Measurements from ENCODE around the gene EPO.
"Not testable (repeated sequence)": the region's sequence is repeated elsewhere in the genome, so short reads cannot be mapped to it uniquely, and the experiment has no call there.

Gene EPO

DNA sequence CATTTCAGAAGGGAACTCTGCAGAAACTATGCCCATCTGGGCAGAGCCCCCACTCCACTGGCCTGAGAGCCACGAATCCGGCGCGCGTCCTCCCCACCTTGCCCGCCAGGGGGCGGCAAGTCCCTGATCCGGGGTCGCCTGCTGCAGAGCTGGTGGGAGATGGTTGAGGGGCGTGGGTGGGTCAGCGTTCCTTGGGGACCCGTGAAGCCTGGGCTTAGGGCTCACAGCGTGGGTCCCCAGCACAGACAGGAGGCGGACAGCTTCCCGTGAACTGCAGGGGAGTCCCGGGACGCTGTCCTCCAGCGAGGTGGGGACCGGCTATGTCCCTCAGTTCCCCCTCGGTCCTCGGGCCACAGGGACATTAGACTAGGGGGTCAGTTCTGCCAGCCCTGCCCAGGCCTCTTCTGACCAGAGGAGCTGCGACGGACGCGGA is 14.9 kb upstream of the EPO start:
- peak; percentile 76 for DNase-seq (ENCODE audit: low spot score)

DNA sequence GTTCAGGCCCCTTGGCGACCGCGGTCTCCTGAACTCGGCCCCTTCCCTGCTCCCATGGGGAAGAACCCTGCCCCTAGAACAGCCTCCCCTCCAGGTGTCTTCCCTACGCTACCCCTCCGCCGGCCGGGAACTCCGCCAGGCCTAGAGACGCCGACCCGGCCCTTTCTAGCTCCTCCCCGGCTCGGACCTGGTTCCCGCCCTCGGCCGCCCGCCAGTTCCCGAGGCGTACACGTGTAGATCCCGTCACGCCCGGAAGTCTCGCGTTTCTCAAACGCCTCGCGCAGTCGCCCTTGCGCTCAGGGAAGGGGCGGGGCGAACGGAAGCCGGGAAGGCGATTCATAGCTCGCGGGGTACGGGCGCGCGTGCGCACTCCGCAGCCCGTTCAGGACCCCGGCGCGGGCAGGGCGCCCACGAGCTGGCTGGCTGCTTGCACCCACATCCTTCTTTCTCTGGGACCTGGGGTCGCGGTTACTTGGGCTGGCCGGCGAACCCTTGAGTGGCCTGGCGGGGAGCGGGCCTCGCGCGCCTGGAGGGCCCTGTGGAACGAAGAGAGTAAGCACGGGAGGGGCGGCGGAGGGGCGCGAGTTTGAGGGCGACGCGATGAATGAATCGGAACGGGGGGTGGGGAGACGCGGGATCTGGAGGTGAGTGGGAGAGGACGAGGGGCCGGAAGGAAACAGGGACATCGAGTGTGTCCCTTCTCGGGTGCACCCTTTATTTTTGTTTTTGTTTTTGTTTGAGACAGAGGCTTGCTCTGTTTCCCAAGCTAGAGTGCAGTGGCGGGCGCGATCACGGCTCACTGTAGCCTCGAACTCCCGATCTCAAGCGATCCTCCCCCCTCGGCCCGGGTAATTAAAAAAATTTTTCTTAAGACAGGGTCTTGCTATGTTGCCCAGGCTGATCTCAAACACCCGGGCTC is 14.3 kb upstream of the EPO start, which contains the start of gene POP7:
Gene POP7, plus strand, starts transcription at position 369 of the 919 bp plus-strand sequence. CDS start 710 bp downstream, outside the sequence.
- DNase-seq (ENCODE audit: low spot score), result peak; percentile 99

DNA sequence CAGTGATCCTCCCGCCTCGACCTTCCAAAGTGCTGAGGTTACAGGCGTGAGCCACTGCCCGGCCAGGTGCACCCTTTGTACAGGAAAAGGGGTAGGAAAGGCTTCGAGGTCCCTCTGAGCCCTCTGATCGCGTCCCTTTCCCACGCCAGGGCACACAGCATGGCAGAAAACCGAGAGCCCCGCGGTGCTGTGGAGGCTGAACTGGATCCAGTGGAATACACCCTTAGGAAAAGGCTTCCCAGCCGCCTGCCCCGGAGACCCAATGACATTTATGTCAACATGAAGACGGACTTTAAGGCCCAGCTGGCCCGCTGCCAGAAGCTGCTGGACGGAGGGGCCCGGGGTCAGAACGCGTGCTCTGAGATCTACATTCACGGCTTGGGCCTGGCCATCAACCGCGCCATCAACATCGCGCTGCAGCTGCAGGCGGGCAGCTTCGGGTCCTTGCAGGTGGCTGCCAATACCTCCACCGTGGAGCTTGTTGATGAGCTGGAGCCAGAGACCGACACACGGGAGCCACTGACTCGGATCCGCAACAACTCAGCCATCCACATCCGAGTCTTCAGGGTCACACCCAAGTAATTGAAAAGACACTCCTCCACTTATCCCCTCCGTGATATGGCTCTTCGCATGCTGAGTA is 13.5 kb upstream of the EPO start:
- DNase-seq (ENCODE audit: low spot score), result no peak

DNA sequence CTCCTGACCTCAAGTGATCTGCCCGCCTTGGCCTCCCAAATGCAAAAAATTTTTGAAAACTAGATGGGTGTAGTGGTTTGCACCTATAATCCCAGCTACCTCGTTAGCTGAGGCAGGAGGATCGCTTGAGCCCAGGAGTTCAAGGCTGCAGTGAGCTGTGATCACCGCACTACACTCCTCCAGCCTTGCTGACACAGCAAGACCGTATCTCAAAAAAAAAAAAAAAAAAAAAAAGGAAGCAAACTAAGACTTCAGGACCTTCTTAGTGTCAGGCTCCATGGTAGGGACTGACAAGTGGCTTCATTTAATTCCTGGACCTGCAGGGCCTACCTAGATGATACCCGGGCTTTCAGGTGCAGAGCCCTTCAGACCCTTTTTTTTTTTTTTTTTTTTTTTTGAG is 11.9 kb upstream of the EPO start:
- no peak for DNase-seq (ENCODE audit: low spot score)

DNA sequence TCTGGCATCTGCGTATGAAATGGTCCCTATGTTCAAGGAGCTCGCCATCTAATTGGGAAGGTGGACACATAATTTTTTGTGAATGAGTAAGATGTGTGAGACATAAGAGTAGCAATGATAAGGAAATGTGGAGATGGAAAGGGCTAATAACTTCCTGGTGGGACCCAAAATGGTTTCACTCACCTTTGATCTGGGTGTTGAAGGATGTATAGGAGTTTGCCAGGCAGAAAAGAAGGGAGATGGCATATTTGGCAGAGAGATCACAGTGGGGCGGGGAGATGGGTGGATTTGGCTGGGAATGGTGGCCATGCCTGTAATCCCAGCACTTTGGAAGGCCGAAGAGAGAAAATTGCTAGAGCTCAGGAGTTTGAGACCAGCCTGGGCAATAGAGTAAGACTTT is 9.8 kb upstream of the EPO start:
- no peak for DNase-seq (ENCODE audit: low spot score)

DNA sequence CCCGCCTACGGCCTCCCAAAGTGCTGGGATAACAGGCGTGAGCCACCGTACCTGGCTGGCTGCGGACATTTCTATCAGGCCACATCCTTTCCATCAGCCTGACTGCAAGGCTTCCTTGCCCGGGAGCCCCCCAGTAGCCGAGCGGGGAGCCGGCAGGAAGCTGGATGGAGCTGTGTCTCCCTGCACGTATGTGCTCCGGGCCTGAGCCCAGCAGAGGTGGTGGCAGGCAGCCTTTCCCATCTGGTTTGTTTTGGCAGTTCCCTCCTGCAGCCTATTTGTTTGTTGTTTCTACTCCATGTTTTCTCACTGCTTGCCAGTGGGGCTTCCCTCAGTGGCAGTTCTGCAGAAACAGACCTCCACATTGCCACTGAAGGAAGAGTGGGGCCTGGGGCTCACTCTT is 8.9 kb upstream of the EPO start:
- no peak for DNase-seq (ENCODE audit: low spot score)

DNA sequence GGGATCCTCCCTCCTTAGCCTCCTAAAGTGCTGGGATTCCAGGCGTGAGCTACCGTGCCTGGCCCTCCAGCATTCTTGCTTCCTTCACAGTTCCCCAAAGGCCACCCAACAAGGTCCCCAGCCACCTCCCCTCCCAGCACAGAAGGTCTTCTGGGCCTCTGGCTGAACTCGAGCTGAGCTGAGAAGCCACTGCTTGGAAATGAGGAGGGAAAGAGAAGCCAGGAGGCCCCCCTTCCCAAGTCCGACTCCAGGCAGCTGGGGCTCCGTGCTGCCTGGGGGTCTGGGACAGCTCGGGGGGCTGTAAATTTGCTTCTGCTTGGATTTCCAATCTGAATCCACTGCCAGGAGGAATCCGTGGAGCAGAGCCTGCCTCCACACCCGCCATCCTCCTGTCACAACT is 5.5 kb upstream of the EPO start:
- no peak for DNase-seq (ENCODE audit: low spot score)

DNA sequence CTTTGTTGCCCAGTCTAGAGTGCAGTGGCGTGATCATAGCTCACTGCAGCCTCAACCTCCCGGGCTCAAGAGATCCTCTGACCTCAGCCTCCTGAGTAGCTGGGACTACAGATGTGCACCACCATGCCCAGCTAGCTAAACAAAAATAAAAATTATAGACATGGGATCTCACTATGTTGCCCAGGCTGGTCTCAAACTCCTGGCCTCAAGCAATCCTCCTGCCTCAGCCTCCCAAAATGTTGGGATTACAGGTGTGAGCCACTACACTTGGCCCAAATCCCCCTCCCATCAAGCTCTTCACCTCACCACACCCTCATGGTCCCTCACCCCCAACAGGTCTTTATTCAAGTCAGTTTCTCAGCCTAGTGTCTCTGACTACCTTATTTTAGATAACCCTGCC is 3.2 kb upstream of the EPO start:
- DNase-seq (ENCODE audit: low spot score), result not testable (repeated sequence)

DNA sequence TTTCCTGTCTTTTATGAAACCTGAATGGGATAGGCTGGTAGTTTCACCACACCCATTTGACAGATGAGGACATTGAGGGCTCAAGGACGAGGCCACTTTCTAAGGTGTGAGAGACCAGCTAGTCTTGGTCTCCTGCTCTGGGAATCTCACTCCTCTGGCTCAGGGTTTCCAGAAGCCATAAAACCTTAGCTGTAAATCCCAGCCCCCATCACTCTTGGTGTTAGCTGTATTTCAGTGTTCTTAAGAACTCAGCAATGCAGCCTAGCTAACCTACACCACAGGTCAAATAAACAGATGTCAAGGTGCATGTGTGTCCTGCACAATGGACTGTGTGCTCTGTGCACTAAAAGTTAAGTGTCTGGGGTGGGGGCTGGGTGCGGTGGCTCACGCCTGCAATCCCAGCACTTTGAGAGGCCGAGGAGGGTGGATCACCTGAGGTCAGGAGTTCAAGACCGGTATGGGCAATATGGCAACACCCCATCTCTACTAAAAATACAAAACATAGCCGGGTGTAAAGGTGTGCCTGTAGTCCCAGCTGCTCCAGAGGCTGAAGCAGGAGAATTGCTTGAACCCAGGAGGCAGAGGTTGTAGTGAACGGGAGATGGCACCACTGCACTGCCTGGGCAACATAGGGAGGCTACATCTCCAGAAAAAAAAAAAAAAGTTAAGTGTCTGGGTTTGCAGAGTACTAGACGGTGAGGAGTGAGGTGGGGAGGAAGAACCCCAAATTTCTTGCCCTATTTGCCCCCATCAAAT is 567 bp upstream of the EPO start:
- DNase-seq (ENCODE audit: low spot score), result no peak

DNA sequence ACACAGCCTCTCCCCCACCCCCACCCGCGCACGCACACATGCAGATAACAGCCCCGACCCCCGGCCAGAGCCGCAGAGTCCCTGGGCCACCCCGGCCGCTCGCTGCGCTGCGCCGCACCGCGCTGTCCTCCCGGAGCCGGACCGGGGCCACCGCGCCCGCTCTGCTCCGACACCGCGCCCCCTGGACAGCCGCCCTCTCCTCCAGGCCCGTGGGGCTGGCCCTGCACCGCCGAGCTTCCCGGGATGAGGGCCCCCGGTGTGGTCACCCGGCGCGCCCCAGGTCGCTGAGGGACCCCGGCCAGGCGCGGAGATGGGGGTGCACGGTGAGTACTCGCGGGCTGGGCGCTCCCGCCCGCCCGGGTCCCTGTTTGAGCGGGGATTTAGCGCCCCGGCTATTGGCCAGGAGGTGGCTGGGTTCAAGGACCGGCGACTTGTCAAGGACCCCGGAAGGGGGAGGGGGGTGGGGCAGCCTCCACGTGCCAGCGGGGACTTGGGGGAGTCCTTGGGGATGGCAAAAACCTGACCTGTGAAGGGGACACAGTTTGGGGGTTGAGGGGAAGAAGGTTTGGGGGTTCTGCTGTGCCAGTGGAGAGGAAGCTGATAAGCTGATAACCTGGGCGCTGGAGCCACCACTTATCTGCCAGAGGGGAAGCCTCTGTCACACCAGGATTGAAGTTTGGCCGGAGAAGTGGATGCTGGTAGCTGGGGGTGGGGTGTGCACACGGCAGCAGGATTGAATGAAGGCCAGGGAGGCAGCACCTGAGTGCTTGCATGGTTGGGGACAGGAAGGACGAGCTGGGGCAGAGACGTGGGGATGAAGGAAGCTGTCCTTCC is 620 bp downstream of the EPO start:
- DNase-seq (ENCODE audit: low spot score), result no peak

DNA sequence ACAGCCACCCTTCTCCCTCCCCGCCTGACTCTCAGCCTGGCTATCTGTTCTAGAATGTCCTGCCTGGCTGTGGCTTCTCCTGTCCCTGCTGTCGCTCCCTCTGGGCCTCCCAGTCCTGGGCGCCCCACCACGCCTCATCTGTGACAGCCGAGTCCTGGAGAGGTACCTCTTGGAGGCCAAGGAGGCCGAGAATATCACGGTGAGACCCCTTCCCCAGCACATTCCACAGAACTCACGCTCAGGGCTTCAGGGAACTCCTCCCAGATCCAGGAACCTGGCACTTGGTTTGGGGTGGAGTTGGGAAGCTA is 1.2 kb downstream of the EPO start:
- no peak for DNase-seq (ENCODE audit: low spot score)

DNA sequence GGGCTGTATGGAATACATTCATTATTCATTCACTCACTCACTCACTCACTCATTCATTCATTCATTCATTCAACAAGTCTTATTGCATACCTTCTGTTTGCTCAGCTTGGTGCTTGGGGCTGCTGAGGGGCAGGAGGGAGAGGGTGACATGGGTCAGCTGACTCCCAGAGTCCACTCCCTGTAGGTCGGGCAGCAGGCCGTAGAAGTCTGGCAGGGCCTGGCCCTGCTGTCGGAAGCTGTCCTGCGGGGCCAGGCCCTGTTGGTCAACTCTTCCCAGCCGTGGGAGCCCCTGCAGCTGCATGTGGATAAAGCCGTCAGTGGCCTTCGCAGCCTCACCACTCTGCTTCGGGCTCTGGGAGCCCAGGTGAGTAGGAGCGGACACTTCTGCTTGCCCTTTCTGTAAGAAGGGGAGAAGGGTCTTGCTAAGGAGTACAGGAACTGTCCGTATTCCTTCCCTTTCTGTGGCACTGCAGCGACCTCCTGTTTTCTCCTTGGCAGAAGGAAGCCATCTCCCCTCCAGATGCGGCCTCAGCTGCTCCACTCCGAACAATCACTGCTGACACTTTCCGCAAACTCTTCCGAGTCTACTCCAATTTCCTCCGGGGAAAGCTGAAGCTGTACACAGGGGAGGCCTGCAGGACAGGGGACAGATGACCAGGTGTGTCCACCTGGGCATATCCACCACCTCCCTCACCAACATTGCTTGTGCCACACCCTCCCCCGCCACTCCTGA is 2.4 kb downstream of the EPO start:
- DNase-seq (ENCODE audit: low spot score), result no peak

DNA sequence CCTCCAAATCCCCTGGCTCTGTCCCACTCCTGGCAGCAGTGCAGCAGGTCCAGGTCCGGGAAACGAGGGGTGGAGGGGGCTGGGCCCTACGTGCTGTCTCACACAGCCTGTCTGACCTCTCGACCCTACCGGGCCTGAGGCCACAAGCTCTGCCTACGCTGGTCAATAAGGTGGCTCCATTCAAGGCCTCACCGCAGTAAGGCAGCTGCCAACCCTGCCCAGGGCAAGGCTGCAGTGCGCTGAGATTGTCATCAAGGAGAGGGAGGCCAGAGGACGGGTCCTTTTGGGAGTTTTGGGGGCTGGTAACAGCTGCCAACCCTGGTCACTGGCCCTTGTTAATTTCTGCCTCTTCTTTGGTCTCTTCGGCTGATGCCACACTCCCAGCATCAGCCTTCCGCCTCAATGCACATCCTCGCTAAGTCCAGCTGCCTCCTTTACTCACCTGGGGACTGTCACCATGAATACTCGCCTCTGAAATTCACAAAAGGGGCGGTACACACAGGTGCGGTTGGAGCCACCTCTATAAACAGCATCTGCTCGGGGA is 3.5 kb downstream of the EPO start:
- no peak for DNase-seq (ENCODE audit: low spot score)

DNA sequence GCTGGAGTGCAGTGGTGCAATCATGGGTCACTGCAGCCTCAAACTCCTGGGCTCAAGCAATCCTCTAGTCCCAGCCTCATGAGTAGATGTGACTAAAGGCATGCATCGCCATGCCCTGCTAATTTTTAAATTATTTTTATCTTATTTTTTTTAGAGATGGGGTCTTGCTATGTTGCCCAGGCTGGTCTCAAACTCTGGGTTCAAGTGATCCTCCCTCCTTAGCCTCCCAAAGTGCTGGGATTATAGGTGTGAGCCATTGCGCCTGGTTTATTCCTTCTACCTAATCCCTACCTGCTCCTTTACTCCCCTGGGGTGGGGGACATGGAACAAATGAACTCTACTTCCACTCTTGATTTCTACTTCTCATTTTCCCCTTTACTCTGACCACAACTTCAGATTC is 4.1 kb downstream of the EPO start:
- DNase-seq (ENCODE audit: low spot score), result not testable (repeated sequence)

DNA sequence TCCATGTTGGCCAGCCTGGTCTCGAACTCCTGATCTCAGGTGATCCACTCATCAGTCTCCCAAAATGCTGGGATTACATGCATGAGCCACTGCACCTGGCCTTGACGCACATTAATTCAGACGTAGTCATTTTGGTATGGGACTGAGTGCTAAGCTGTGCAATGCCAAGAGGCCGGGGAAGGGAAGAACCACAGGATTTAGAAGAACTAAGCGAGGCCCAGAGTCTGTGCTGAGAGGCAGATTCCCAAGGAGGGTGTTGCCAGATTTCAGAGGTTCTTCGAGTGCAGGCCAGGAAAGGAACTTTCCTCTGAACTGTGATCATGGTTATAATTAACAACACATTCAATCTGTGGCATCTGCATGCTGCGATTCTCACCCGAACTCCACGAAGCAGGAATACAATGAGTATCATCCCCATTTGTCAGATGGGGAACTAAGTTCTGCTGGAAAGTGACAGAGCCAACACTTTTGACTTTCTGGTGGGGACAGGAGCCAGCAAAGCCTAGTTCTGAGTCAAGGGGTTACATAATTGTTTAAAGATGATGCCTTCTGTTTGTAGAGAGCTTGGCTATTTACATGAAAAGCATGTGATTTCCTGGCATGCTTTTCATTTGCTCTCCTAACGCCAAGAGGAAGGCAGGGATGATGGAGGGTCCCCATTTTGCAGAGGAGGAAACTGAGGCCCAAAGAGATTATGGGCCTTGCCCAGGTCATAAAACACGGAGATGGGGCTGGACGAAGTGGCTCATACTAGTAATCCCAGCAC is 6.9 kb downstream of the EPO start:
- DNase-seq (ENCODE audit: low spot score), result no peak

DNA sequence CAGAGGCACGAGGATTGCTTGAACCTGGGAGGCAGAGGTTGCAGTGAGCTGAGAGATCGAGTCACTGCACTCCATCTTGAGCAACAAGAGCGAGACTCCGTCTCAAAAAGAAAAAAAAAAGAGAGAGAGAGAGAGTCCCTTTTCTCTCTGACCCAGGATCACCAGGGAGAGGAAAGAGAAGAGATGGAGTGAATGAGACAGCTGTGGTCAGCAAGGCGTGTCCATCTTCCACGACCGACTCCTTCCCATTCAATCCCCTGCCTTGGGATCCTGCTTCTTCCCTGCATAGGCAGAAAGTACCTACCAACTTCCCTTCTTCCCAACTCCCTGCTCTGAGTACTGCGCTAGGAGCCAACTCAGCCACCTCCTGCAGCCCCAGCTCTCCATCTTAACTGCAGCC is 7.9 kb downstream of the EPO start:
- no peak for DNase-seq (ENCODE audit: low spot score)

DNA sequence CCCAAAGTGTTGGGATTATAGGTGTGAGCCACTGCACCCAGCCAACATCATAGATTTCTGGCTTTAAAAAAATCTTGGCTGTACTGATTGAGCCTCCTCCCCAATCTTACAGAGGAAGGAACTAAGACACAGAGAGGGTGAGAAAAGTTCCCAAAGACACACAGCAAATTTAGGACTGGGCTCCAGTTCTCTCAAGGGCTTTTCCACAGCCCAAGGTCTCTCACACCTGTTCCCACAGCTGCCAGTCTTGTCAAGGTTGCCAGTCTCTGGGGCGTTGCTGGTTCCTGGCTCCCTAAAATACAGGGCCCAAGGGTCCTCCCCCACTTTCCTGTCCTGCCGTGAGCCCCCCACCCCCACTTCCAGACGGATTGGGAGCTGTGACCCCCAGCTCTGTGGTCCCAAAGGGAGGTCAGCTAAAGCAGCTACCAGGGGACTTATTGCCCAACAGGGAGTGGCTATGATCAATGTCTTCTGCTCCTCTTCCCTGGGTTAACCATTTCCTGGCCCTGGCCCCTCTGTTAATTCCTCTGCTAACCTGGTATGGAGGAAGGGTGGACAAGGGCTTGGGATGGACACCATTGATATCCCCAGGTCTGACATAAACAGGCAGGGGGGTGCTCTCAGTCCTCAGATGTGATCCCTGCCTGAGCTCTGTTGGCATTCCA is 10.0 kb downstream of the EPO start:
- DNase-seq (ENCODE audit: low spot score), result no peak

DNA sequence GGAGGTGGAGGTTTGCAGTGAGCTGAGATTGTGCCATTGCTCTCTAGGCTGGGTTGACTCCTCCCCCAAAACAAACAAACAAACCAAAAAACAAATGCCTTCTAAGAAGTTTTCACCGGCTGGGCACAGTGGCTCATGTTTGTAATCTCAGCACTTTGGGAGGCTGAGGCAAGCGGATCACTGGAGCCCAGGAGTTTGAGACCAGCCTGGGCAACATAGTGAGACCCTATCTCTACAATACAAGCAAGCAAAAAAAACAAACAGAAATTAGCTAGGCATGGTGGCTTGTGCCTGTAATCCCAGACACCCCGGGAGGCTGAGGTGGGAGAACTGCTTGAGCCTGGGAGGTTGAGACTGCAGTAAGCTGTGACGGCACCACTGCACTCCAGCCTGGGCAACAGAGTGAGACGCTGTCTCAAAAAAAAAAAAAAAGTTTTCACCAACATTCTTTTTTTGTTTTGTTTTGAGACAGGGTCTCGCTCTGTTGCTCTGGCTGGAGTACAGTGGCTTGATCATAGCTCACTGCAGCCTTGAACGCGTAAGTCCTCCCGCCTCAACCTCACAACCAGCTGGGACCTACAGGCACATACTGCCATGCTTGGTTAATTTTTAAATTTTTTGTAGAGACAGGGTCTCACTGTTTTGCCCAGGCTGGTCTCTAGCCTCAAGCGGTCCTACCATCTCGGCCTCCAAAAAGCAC is 11.8 kb downstream of the EPO start:
- no peak for DNase-seq (ENCODE audit: low spot score)

DNA sequence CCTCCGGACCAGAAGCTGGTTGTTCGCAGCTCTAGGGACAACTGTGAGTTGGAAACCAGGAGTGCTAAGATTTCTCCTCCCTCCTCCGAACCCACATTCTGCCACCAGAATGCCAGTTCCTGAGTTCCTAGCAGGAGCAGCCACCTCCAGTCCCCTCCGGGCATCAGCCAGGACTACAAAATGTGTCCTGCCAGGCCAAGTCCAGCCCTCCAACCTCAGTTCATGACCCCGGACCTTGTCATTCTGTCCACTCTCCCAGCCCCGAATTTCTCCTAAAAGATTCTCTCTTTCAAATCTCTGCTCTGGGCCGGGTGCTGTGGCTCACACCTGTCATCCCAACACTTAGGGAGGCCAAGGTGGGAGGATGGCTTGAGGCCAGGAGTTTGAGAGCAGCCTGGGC is 15.5 kb downstream of the EPO start:
- DNase-seq (ENCODE audit: low spot score), result no peak
